Tibial nerve (tissue), 4 donors: Measurements from ENCODE around the gene MYNN. TPM values are rescaled to one million over a fixed set of nuclear protein-coding genes. Genes with fewer than 3 reads are reported as not detected.

Experiments used
- DNase-seq, 2 donors: peaks; one replicate each; pipeline ENCODE4 v3.0.0-alpha.2; 2019; ENCODE audit warnings: low spot score in 2 of 2
- H3K27ac ChIP-seq, 4 donors: fragments of 200-600 bp; sonication (generic) in 3 of 4; one replicate each; pipeline ENCODE4 v1.5.1; 2017 to 2019; ENCODE audit warnings: mild to moderate bottlenecking in 1 of 4
- H3K27me3 ChIP-seq, 2 donors: fragments of 200-600 bp; sonication (generic) in 1 of 2; one replicate each; pipeline versions ENCODE4 v1.5.1 to v1.6.0; 2017 to 2019
- H3K36me3 ChIP-seq, 3 donors: fragments of 200-600 bp; sonication (generic); one replicate each; pipeline ENCODE4 v1.5.1; 2018 to 2019
- H3K4me1 ChIP-seq, 4 donors: fragments of 200-600 bp; sonication (generic) in 3 of 4; one replicate each; pipeline ENCODE4 v1.5.1; 2017 to 2019
- H3K4me3 ChIP-seq, 4 donors: fragments of 200-600 bp; sonication (generic) in 3 of 4; one replicate each; pipeline ENCODE4 v1.5.1; 2017 to 2019; ENCODE audit warnings: mild to moderate bottlenecking in 1 of 4, moderate library complexity in 1 of 4
- H3K9me3 ChIP-seq, 4 donors: fragments of 200-600 bp; sonication (generic) in 3 of 4; one replicate each; pipeline ENCODE4 v1.5.1; 2017 to 2019
- CTCF ChIP-seq, 5 experiments: fragments of 200-600 bp in 3 of 5; fragments of 450-650 bp in 2 of 5; sonication (generic) in 3 of 5; IDR thresholded peaks; one replicate each; pipeline ENCODE4 v1.5.1; 2016 to 2019; ENCODE audit warnings: antibody characterized with exemption in 5 of 5, mild to moderate bottlenecking in 3 of 5, moderate library complexity in 2 of 5
- EP300 ChIP-seq, 2 donors: sonication (generic); formaldehyde crosslinking; IDR thresholded peaks; one replicate each; pipeline ENCODE4 v1.6.1; 2017; ENCODE audit warnings: antibody characterized with exemption in 2 of 2, mild to moderate bottlenecking in 1 of 2
- POLR2A ChIP-seq, 2 donors: fragments of 450-650 bp; IDR thresholded peaks; one replicate each; pipeline ENCODE4 v1.6.1; 2017; ENCODE audit warnings: antibody characterized with exemption in 2 of 2, mild to moderate bottlenecking in 2 of 2, moderate library complexity in 2 of 2
- WGBS, 2 donors: methylation state at CpG; one replicate each; pipeline ENCODE4 v1.1.5; 2018; 5-methylcytosine and 5-hydroxymethylcytosine counted together
- total RNA-seq, 4 donors: library from RNA; depleted of rRNA; stranded (reverse); fragments of >200 nt; gene quantifications; one replicate each; pipeline ENCODE4 v1.1.0, GENCODE V29; 2016

Gene MYNN
- total RNA-seq, 4 donors from 2014 or later = 10.8 to 24.3 (median 16.8) TPM

- H3K9me3 ChIP-seq = no peaks in the 10 kb centered on the region
- no peaks in the 10 kb centered on the region for H3K36me3 ChIP-seq
- TF ChIP-seq EP300 (IDR thresholded peaks at IDR 0.05) = no peak
- TF ChIP-seq CTCF (IDR thresholded peaks at IDR 0.05) = no peak
- no peak for TF ChIP-seq POLR2A (IDR thresholded peaks at IDR 0.05)
- no peak overlapping the region for H3K27ac ChIP-seq
- no peak for DNase-seq
- H3K27me3 ChIP-seq = no peaks in the 10 kb centered on the region
- no peak overlapping the region for H3K4me3 ChIP-seq
- peaks cover 0 to 11% (median 0%) of the 10 kb centered on the region in 4 donors for H3K4me1 ChIP-seq
- WGBS, 2 donors = 66 to 67% methylated on average over 5 of the region's 5 CpGs
Measured at GRCh38 chr3:169758359-169758994, 14.7 kb upstream of the MYNN start.

DNA sequence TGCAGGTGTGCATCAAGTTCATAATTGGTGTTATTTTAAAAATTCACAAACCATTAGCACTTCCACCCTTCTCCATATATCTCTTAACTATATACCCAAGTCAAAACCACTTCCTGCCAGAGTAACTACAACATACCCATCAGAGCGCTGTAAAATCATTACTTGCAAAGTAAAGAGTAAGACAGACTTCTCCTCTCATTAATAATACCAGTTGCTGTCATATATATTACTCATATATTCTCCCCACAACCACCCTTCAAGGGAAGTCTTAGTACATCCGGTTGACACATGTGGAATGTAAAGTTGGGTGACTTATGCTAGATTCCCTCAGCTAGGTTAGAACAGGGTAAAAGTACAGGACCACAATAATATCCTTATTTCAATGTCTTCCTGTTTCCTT lies 13.9 kb upstream of the MYNN start:
- H3K27ac ChIP-seq = no peak overlapping the region
- no peaks in the 10 kb centered on the region for H3K9me3 ChIP-seq
- WGBS, 2 donors = 79 to 87% methylated on average over 2 of the region's 2 CpGs
- H3K27me3 ChIP-seq = no peaks in the 10 kb centered on the region
- no peaks in the 10 kb centered on the region for H3K36me3 ChIP-seq
- TF ChIP-seq EP300 (IDR thresholded peaks at IDR 0.05) (no peak), CTCF (IDR thresholded peaks at IDR 0.05) (no peak), POLR2A (IDR thresholded peaks at IDR 0.05) (no peak)
- no peak overlapping the region for H3K4me3 ChIP-seq
- peaks cover 0 to 19% (median 3%) of the 10 kb centered on the region in 4 donors for H3K4me1 ChIP-seq
- DNase-seq = no peak

DNA sequence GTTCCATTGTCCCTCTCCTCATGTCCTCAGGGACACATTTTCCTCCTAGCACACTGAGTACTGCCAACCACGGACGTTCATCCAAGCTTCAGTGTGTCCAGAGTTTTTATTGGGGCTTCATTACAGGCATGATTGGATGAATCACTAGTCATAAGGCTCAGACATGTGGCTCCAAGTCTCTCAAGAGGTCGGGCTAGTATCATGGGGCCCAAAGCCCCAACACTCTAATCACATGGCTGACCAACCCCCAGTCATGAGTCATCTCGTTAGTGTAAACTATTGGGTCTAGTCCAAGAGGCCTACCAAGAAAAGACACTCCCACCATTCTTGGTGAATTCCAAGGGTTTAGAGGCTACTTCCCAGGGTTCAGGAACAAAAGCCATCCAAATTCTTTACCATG lies 12.7 kb upstream of the MYNN start:
- WGBS, 2 donors = 59 to 62% methylated on average over 4 of the region's 4 CpGs
- no peaks in the 10 kb centered on the region for H3K27me3 ChIP-seq

DNA sequence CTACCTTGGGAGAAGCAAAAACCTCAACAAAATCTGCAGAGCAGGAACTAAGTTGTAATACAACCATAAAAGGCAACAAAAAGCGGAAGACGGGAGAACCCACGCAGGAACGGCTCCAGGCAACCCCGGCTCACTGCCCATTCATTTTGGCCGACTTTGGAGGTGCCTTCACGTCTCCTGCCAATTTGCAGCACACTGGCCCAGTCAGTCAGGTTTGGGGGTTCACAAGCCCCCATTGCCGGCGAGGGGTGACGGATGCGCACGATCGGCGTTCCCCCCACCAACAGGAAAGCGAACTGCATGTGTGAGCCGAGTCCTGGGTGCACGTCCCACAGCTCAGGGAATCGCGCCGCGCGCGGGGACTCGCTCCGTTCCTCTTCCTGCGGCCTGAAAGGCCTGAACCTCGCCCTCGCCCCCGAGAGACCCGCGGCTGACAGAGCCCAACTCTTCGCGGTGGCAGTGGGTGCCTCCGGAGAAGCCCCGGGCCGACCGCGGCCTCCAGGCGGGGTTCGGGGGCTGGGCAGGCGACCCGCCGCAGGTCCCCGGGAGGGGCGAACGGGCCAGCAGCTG lies 8.8 kb upstream of the MYNN start:
- no peak for TF ChIP-seq EP300 (IDR thresholded peaks at IDR 0.05)
- TF ChIP-seq CTCF (IDR thresholded peaks at IDR 0.05) = no peak
- no peak for TF ChIP-seq POLR2A (IDR thresholded peaks at IDR 0.05)
- H3K27me3 ChIP-seq = no peaks in the 10 kb centered on the region
- H3K4me3 ChIP-seq = peak overlapping the region; percentile 54 to 85 (median 84)
- H3K36me3 ChIP-seq = no peaks in the 10 kb centered on the region
- H3K9me3 ChIP-seq = peaks cover 0 to 5% (median 0%) of the 10 kb centered on the region in 4 donors
- peak; percentile 43 to 46 for DNase-seq
- peaks cover 0 to 19% (median 3%) of the 10 kb centered on the region in 4 donors for H3K4me1 ChIP-seq
- peak overlapping the region; percentile 93 to 97 (median 94) for H3K27ac ChIP-seq
- WGBS, 2 donors = 0% methylated on average over 19 to 30 of the region's 46 CpGs

More for the DNA sequence above, 12.7 kb upstream of the MYNN start:
- Histone ChIP-seq H3K27ac (no peak overlapping the region), H3K9me3 (no peaks in the 10 kb centered on the region), H3K4me1 (peaks cover 0 to 19% (median 3%) of the 10 kb centered on the region in 4 donors), H3K4me3 (no peak overlapping the region), H3K36me3 (no peaks in the 10 kb centered on the region)
- no peak for DNase-seq
- no peak for TF ChIP-seq CTCF (IDR thresholded peaks at IDR 0.05)
- TF ChIP-seq POLR2A (IDR thresholded peaks at IDR 0.05) = no peak

DNA sequence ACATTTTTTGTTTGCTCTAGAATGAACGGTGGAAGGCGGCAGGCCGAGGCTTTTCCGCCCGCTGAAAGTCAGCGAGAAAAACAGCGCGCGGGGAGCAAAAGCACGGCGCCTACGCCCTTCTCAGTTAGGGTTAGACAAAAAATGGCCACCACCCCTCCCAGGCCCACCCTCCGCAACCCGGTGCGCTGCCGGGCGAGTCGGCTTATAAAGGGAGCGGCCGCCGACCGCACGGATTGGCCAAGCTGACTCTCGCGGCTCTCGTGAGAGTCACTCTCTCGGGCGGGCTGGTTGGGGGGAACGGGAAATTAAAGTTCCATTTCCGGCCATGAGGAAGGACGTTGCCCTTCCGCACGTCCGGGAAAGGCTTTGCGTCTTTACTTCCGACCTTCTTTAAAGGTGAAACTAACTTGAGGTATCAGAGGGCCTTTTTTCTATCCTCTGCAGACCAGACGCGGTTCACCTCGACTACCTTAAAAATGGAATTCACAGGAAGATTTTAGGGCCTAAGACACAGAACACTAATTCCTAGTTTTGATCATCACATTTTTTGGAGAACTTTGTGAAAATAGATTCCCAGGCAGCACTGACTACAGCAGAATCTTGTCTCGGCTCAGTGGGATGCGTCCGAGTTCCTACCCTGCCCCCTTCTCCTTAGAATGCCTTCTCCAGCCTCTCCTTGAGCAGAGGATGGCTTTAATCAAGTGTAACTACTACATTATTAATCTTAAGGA lies 8.1 kb upstream of the MYNN start, which contains the start of gene TERC:
TERC (minus strand) TSS at position 179 of the 731 bp plus-strand sequence.
- TF ChIP-seq CTCF (IDR thresholded peaks at IDR 0.05) = peak in 2 of 5 experiments; percentile 25 to 35
- TF ChIP-seq POLR2A (IDR thresholded peaks at IDR 0.05) = peak; percentile 93 to 99
- peak; percentile 84 to 98 for TF ChIP-seq EP300 (IDR thresholded peaks at IDR 0.05)
- Histone ChIP-seq H3K4me3 (peak within 1 kb of the TSS; percentile 54 to 85 (median 84)), H3K4me1 (peaks cover 0 to 19% (median 3%) of the 10 kb centered on the region in 4 donors), H3K36me3 (no peaks in the 10 kb centered on the region), H3K27me3 (no peaks in the 10 kb centered on the region), H3K27ac (peak within 1 kb of the TSS; percentile 93 to 97 (median 94)), H3K9me3 (peaks cover 0 to 5% (median 0%) of the 10 kb centered on the region in 4 donors)
- DNase-seq = peak; percentile 89
- 7 to 8% methylated on average over 42 of the region's 42 CpGs for WGBS, 2 donors
